HepG2 (cell line): ENCODE measurements around the gene EPB41L2. TPM values are rescaled to one million over a fixed set of nuclear protein-coding genes. Genes with fewer than 3 reads are reported as not detected.
"Not testable (repeated sequence)": the region's sequence is repeated elsewhere in the genome, so short reads cannot be mapped to it uniquely, and the experiment has no call there.

Experiments
- ATAC-seq: fragments of 200-7000 bp; cut with Tn5 transposase; 3 replicates; pipeline ENCODE4 v1.9.1; 2020; ENCODE audit warnings: mild to moderate bottlenecking, moderate library complexity
- BruUV-seq: library from RNA; stranded (reverse); fragments of 400-500 nt; replicated peaks from 2 replicates; lab custom pipeline; 2021; lab: Mats Ljungman, UMichigan
- CTCF ChIA-PET: fragments of 300-600 bp; formaldehyde crosslinking; extraction: SDS; loops from one replicate; lab custom pipeline; 2021; ENCODE audit warnings: low total read pairs, inconsistent platforms, low intra/inter-chr PET ratio; lab: Yijun Ruan, JAX
- POLR2A ChIA-PET: fragments of 350-600 bp; sonication (Branson Sonifier 250); formaldehyde crosslinking; loops from one replicate; lab custom pipeline; 2020; ENCODE audit warnings: antibody characterized with exemption, inconsistent platforms; lab: Yijun Ruan, JAX
- DNase-seq: peaks from one replicate; pipeline ENCODE4 v3.0.0-alpha.2; 2015; ENCODE audit warnings: low spot score
- FAIRE-seq: peaks from 3 replicates; lab custom pipeline; 2011; peaks lifted over from hg19 to GRCh38; lab: Jason Lieb, UNC
- H2AFZ ChIP-seq: one replicate; pipeline ENCODE4 v1.6.1; 2011; ENCODE audit warnings: low read length, inconsistent platforms
- H3K27ac ChIP-seq: fragments of 300-600 bp; 3 replicates; pipeline ENCODE4 v1.8.0; 2011; ENCODE audit warnings: mixed run types, mild to moderate bottlenecking, mixed read lengths, low read length, inconsistent platforms; ENCODE audit not compliant: insufficient read depth; ENCODE audit errors: extremely low read length
- H3K27me3 ChIP-seq, 2 experiments: fragments of 200-600 bp in 1 of 2; 2 replicates in 1 of 2; 3 replicates in 1 of 2; pipeline versions ENCODE4 v1.6.0 to v1.8.0; 2011; ENCODE audit warnings: low read length in 2 of 2, mild to moderate bottlenecking in 2 of 2, moderate library complexity in 2 of 2, inconsistent platforms in 1 of 2; ENCODE audit not compliant: insufficient read depth in 2 of 2, control insufficient read depth in 1 of 2
- H3K36me3 ChIP-seq, 2 experiments: fragments of 200-600 bp in 1 of 2; replicated peaks in 1 of 2; 2 replicates in 1 of 2; 3 replicates in 1 of 2; pipeline versions ENCODE4 v1.5.1 to v1.8.0; 2011; ENCODE audit warnings: low read length in 2 of 2, inconsistent platforms in 1 of 2; ENCODE audit not compliant: insufficient read depth in 2 of 2, control insufficient read depth in 1 of 2
- H3K4me1 ChIP-seq: 2 replicates; pipeline ENCODE4 v1.5.1; 2012; ENCODE audit warnings: low read length, inconsistent platforms; ENCODE audit not compliant: insufficient read depth
- H3K4me2 ChIP-seq: 2 replicates; pipeline ENCODE4 v1.6.0; 2011; ENCODE audit warnings: low read depth, low read length, inconsistent platforms
- H3K4me3 ChIP-seq, 3 experiments: fragments of 200-600 bp in 1 of 3; sonication (generic), shearing (Covaris generic) in 1 of 3; replicated peaks in 1 of 3; 2 replicates each; pipeline ENCODE4 v1.5.1; 2011 to 2016; ENCODE audit warnings: low read length in 3 of 3, inconsistent platforms in 2 of 3, low read depth in 2 of 3, mild to moderate bottlenecking in 2 of 3, control low read depth in 1 of 3, mixed read lengths in 1 of 3; ENCODE audit not compliant: insufficient read depth in 1 of 3
- H3K79me2 ChIP-seq: one replicate; pipeline ENCODE4 v1.6.1; 2011; ENCODE audit warnings: low read length, inconsistent platforms; ENCODE audit not compliant: insufficient read depth
- H3K9ac ChIP-seq: 2 replicates; pipeline ENCODE4 v1.6.0; 2011; ENCODE audit warnings: mild to moderate bottlenecking, low read depth, low read length, inconsistent platforms; ENCODE audit not compliant: insufficient read depth
- H3K9me3 ChIP-seq: 2 replicates; pipeline ENCODE4 v1.5.1; 2012; ENCODE audit warnings: mild to moderate bottlenecking, low read length
- H4K20me1 ChIP-seq: 2 replicates; pipeline ENCODE4 v1.6.0; 2011; ENCODE audit warnings: inconsistent platforms, mild to moderate bottlenecking, low read length, moderate library complexity; ENCODE audit not compliant: insufficient read depth
- BHLHE40 ChIP-seq: IDR thresholded peaks from 2 replicates; pipeline ENCODE4 v1.6.1; 2011; ENCODE audit warnings: low read length, improper control_type of control experiment
- E2F5 ChIP-seq: sonication (generic); formaldehyde crosslinking; conservative IDR thresholded peaks from 2 replicates; pipeline ENCODE4 v1.4.0; 2020; ENCODE audit warnings: missing genetic modification reagents
- ISL2 ChIP-seq: sonication (generic); formaldehyde crosslinking; IDR thresholded peaks from 2 replicates; pipeline ENCODE4 v1.5.0; 2020; ENCODE audit warnings: missing genetic modification reagents
- RFXANK ChIP-seq: IDR thresholded peaks from 2 replicates; pipeline ENCODE4 v1.6.1; 2016
- SNAPC5 ChIP-seq: sonication (generic); formaldehyde crosslinking; IDR thresholded peaks from 2 replicates; pipeline ENCODE4 v1.8.1; 2023; ENCODE audit warnings: mild to moderate bottlenecking, missing genetic modification reagents, borderline replicate concordance
- ZFP1 ChIP-seq: IDR thresholded peaks from 2 replicates; pipeline ENCODE4 v1.6.1; 2016
- ZFP82 ChIP-seq: sonication (generic); formaldehyde crosslinking; IDR thresholded peaks from 2 replicates; pipeline ENCODE4 v1.5.1; 2020; ENCODE audit warnings: mild to moderate bottlenecking, missing genetic modification reagents, borderline replicate concordance
- ZNF17 ChIP-seq: sonication (generic); formaldehyde crosslinking; IDR thresholded peaks from 2 replicates; pipeline ENCODE4 v1.5.0; 2020; ENCODE audit warnings: mild to moderate bottlenecking, missing genetic modification reagents
- ZNF367 ChIP-seq: sonication (generic); formaldehyde crosslinking; IDR thresholded peaks from 2 replicates; pipeline ENCODE4 v1.4.0; 2020; ENCODE audit warnings: missing genetic modification reagents, borderline replicate concordance
- ZNF501 ChIP-seq: sonication (generic); formaldehyde crosslinking; IDR thresholded peaks from 2 replicates; pipeline ENCODE4 v1.5.1; 2020; ENCODE audit warnings: mild to moderate bottlenecking, moderate library complexity, missing genetic modification reagents
- ZNF569 ChIP-seq: sonication (generic); formaldehyde crosslinking; IDR thresholded peaks from 2 replicates; pipeline ENCODE4 v1.5.0; 2020; ENCODE audit warnings: mild to moderate bottlenecking, missing genetic modification reagents, moderate library complexity, borderline replicate concordance
- ZNF720 ChIP-seq: sonication (generic); formaldehyde crosslinking; IDR thresholded peaks from 2 replicates; pipeline ENCODE4 v1.4.0; 2020; ENCODE audit warnings: missing genetic modification reagents
- WGBS: methylation state at CpG from one replicate; pipeline ENCODE4 v1.1.6; 2017; ENCODE audit warnings: low lambda C conversion rate; 5-methylcytosine and 5-hydroxymethylcytosine counted together
- in situ Hi-C: cut with HindIII; loops from 2 replicates; pipeline ENCODE4 v1.10.0; 2017; ENCODE audit warnings: low pct_unique_long_range_greater_than_20kb; ENCODE audit not compliant: extremely low pct_ligation_motif_present
- intact Hi-C: fragments of 100-400 bp; cut with micrococcal nuclease; formaldehyde crosslinking; loops from one replicate; pipeline ENCODE4 v1.10.0; 2022; ENCODE audit not compliant: unreplicated experiment
- polyA plus RNA-seq, 8 experiments: library from polyadenylated mRNA; depleted of rRNA in 3 of 8; stranded (reverse) in 7 of 8; unstranded in 1 of 8; fragments of >200 nt; fragmentation: Illumina TruSeq in 4 of 8; extraction: Trizol in 4 of 8; gene quantifications; 2 replicates each; pipeline versions ENCODE4 v1.2.1 to v1.2.3, GENCODE V29; 2011 to 2016; ENCODE audit warnings: low read depth in 4 of 8, missing spikeins in 1 of 8, mixed read lengths in 1 of 8; ENCODE audit not compliant: insufficient read depth in 1 of 8
- total RNA-seq, 5 experiments: library from RNA; depleted of rRNA; stranded (reverse); fragments of >200 nt; fragmentation: Illumina TruSeq; extraction: Trizol; gene quantifications; 2 replicates each; pipeline ENCODE4 v1.2.3, GENCODE V29; 2016; ENCODE audit warnings: low read depth in 1 of 5

The EPB41L2 gene
- total and polyA plus RNA-seq, 2 of the 13 experiments (the other 11 are each of a cell fraction or from before 2014, with no cell fraction given) = 41.7 to 56.4 TPM

- Histone ChIP-seq H3K9ac (no peak overlapping the region), H3K27me3 (no peaks in the 10 kb centered on the region; a peak in 1 of 5 replicates), H3K9me3 (peaks cover 6% of the 10 kb centered on the region), H3K4me2 (no peak overlapping the region), H2AFZ (no peak overlapping the region), H3K4me1 (no peaks in the 10 kb centered on the region), H3K79me2 (no peaks in the 10 kb centered on the region), H4K20me1 (no peaks in the 10 kb centered on the region), H3K36me3 (no peaks in the 10 kb centered on the region), H3K4me3 (no peak overlapping the region), H3K27ac (no peak overlapping the region)
- in situ Hi-C loops = no loop called here
- ChIA-PET POLR2A (no interaction called here), CTCF (no interaction called here)
- no peak for ATAC-seq
- FAIRE-seq = no peak
- no peak for DNase-seq
- BruUV-seq = no TSS peak
- intact Hi-C loops = no loop called here
- WGBS = 30% methylated on average over 1 of the region's 1 CpG
- TF ChIP-seq ZNF17 (CRISPR knock-in tag) (no peak), ZNF720 (CRISPR knock-in tag) (no peak), SNAPC5 (no peak), ZFP1 (CRISPR knock-in tag) (no peak), ZNF367 (CRISPR knock-in tag) (no peak), RFXANK (CRISPR knock-in tag) (no peak), ISL2 (no peak), BHLHE40 (no peak), ZNF569 (CRISPR knock-in tag) (no peak), ZFP82 (CRISPR knock-in tag) (no peak), ZNF501 (CRISPR knock-in tag) (no peak), E2F5 (CRISPR knock-in tag) (no peak)
Observed at GRCh38 chr6:131093334-131093733, 30.3 kb upstream of the EPB41L2 start.

GRCh38 chr6:131091944-131092343, 28.9 kb upstream of the EPB41L2 start:
- FAIRE-seq, H3K79me2 ChIP-seq, H3K36me3 ChIP-seq, DNase-seq, H2AFZ ChIP-seq, H4K20me1 ChIP-seq, H3K4me1 ChIP-seq, H3K27ac ChIP-seq, H3K27me3 ChIP-seq, H3K9me3 ChIP-seq, H3K9ac ChIP-seq, ATAC-seq, intact Hi-C loops, BruUV-seq, in situ Hi-C loops, H3K4me2 ChIP-seq, POLR2A ChIA-PET, CTCF ChIA-PET, H3K4me3 ChIP-seq: not testable (repeated sequence)
- 60% methylated on average over 7 of the region's 7 CpGs for WGBS

GRCh38 chr6:131090339-131090738, 27.3 kb upstream of the EPB41L2 start:
- H3K79me2 ChIP-seq, H2AFZ ChIP-seq, CTCF ChIA-PET, H3K4me2 ChIP-seq, H3K4me3 ChIP-seq, BruUV-seq, H3K9ac ChIP-seq, intact Hi-C loops, H3K27me3 ChIP-seq, DNase-seq, in situ Hi-C loops, H3K9me3 ChIP-seq, H3K27ac ChIP-seq, ATAC-seq, H4K20me1 ChIP-seq, POLR2A ChIA-PET, H3K36me3 ChIP-seq, FAIRE-seq: not testable (repeated sequence)
- 7% methylated on average over 3 of the region's 3 CpGs for WGBS
- H3K4me1 ChIP-seq = peaks cover 13% of the 10 kb centered on the region; the same call in 1 of the 2 replicates
